HL-60 (cell line): Measurements from ENCODE around the gene PPIE.
"Not testable (repeated sequence)": the region's sequence is repeated elsewhere in the genome, so short reads cannot be mapped to it uniquely, and the experiment has no call there.

Source experiments
- DNase-seq, 2 experiments: peaks; one replicate each; pipeline ENCODE4 v3.0.0-alpha.2; 2010 to 2020; ENCODE audit warnings: low read depth in 1 of 2, low spot score in 1 of 2
- H3K27ac ChIP-seq: fragments of 250-450 bp; sonication (Bioruptor Pico); replicated peaks from 2 replicates; pipeline ENCODE4 v1.5.1; 2020; ENCODE audit warnings: mild to moderate bottlenecking, moderate library complexity
- H3K27me3 ChIP-seq: fragments of 250-450 bp; sonication (Bioruptor Pico); 2 replicates; pipeline ENCODE4 v1.5.1; 2021; ENCODE audit warnings: mild to moderate bottlenecking, moderate library complexity; ENCODE audit not compliant: insufficient read depth, poor library complexity, severe bottlenecking
- H3K4me3 ChIP-seq: replicated peaks from 2 replicates; pipeline ENCODE4 v1.5.1; 2011; ENCODE audit warnings: mild to moderate bottlenecking, control low read depth, low read length; ENCODE audit not compliant: insufficient read depth
- CTCF ChIP-seq: IDR thresholded peaks from one replicate; pipeline ENCODE4 v1.5.1; 2011; ENCODE audit warnings: low read length, control low read depth, inconsistent platforms; ENCODE audit not compliant: insufficient read depth
- GABPA ChIP-seq: IDR thresholded peaks from 2 replicates; pipeline ENCODE4 v1.6.1; 2012; ENCODE audit warnings: low read depth
- POLR2AphosphoS5 ChIP-seq: IDR thresholded peaks from 2 replicates; pipeline ENCODE4 v1.6.1; 2012; ENCODE audit warnings: low read depth
- REST ChIP-seq: IDR thresholded peaks from 2 replicates; pipeline ENCODE4 v1.6.1; 2012; ENCODE audit warnings: low read depth; ENCODE audit not compliant: insufficient replicate concordance
- SPI1 ChIP-seq: IDR thresholded peaks from 2 replicates; pipeline ENCODE4 v1.6.1; 2012; ENCODE audit warnings: low read depth, mild to moderate bottlenecking, borderline replicate concordance

Gene PPIE

GRCh38 chr1:39771022-39771532 lies 32.4 kb downstream of the PPIE start, which contains the start of gene OXCT2:
OXCT2 (minus strand) TSS chr1:39771348; CDS start chr1:39771255, 93 bp downstream.
- H3K27me3 ChIP-seq, H3K4me3 ChIP-seq, H3K27ac ChIP-seq, DNase-seq: not testable (repeated sequence)

- not testable (repeated sequence) for H3K27me3 ChIP-seq, H3K4me3 ChIP-seq, H3K27ac ChIP-seq, DNase-seq
These were observed 34.8 kb downstream of the PPIE start for GRCh38 chr1:39773369-39773979.

GRCh38 chr1:39775141-39775540 lies 36.5 kb downstream of the PPIE start:
- not testable (repeated sequence) for H3K4me3 ChIP-seq, H3K27me3 ChIP-seq, DNase-seq, H3K27ac ChIP-seq

- not testable (repeated sequence) for H3K27me3 ChIP-seq, DNase-seq, H3K4me3 ChIP-seq, H3K27ac ChIP-seq
These were observed 37.2 kb downstream of the PPIE start for GRCh38 chr1:39775676-39776399.

- H3K27ac ChIP-seq, result no peak overlapping the region
- no peak for DNase-seq
- H3K4me3 ChIP-seq, result no peak overlapping the region
- no peak for TF ChIP-seq GABPA
- H3K27me3 ChIP-seq, result peaks cover 2% of the 10 kb centered on the region
These were observed 37.7 kb downstream of the PPIE start for GRCh38 chr1:39776400-39776713.

- TF ChIP-seq POLR2AphosphoS5 (no peak), GABPA (no peak), SPI1 (no peak), CTCF (no peak), REST (no peak)
- Histone ChIP-seq H3K27ac (no peak overlapping the region), H3K4me3 (no peak overlapping the region), H3K27me3 (peaks cover 2% of the 10 kb centered on the region)
- DNase-seq, result no peak
These were observed 38.2 kb downstream of the PPIE start for GRCh38 chr1:39776886-39777285.

- no peak overlapping the region for H3K27ac ChIP-seq
- no peak overlapping the region for H3K4me3 ChIP-seq
- TF ChIP-seq CTCF (no peak), REST (no peak), GABPA (no peak), SPI1 (no peak), POLR2AphosphoS5 (no peak)
These were observed 38.6 kb downstream of the PPIE start for GRCh38 chr1:39777306-39777705.

GRCh38 chr1:39777896-39778295 lies 39.2 kb downstream of the PPIE start:
- H3K4me3 ChIP-seq, H3K27ac ChIP-seq, DNase-seq: not testable (repeated sequence)

More at GRCh38 chr1:39777306-39777705, 38.6 kb downstream of the PPIE start:
- H3K27me3 ChIP-seq, result peaks cover 2% of the 10 kb centered on the region
- DNase-seq, result no peak

More at GRCh38 chr1:39777896-39778295, 39.2 kb downstream of the PPIE start:
- H3K27me3 ChIP-seq, result not testable (repeated sequence)
